Thoracic aorta (tissue), 2 donors: Measurements from ENCODE around the gene DTNB. TPM values are rescaled to one million over a fixed set of nuclear protein-coding genes. Genes with fewer than 3 reads are reported as not detected.

Experiments
- ATAC-seq: fragments of 150-250 bp; one replicate; pipeline ENCODE4 v1.8.0; 2017; ENCODE audit warnings: low read depth; ENCODE audit not compliant: insufficient number of reproducible peaks, low FRiP score
- DNase-seq: peaks from one replicate; pipeline ENCODE4 v3.0.0-alpha.2; 2020; ENCODE audit warnings: low spot score
- H3K27ac ChIP-seq, 2 donors: fragments of 200-600 bp; sonication (generic); 1 replicate in 1 of 2; 2 replicates in 1 of 2; pipeline ENCODE4 v1.5.1; 2016; ENCODE audit warnings: mild to moderate bottlenecking in 2 of 2, moderate library complexity in 2 of 2
- H3K27me3 ChIP-seq: fragments of 200-600 bp; sonication (generic); replicated peaks from 2 replicates; pipeline ENCODE4 v1.6.0; 2016; ENCODE audit warnings: mild to moderate bottlenecking; ENCODE audit not compliant: insufficient read depth
- H3K36me3 ChIP-seq: fragments of 200-600 bp; sonication (generic); one replicate; pipeline ENCODE4 v1.5.1; 2016
- H3K4me1 ChIP-seq, 2 donors: fragments of 200-600 bp; sonication (generic); 1 replicate in 1 of 2; 2 replicates in 1 of 2; pipeline versions ENCODE4 v1.5.1 to v1.6.0; 2016; ENCODE audit warnings: low read depth in 2 of 2, mild to moderate bottlenecking in 1 of 2; ENCODE audit not compliant: control insufficient read depth in 1 of 2
- H3K4me3 ChIP-seq: fragments of 200-600 bp; sonication (generic); 2 replicates; pipeline ENCODE4 v1.5.1; 2016; ENCODE audit warnings: mild to moderate bottlenecking
- H3K9me3 ChIP-seq: fragments of 200-600 bp; sonication (generic); 2 replicates; pipeline ENCODE4 v1.5.1; 2016
- total RNA-seq, 2 donors: library from RNA; depleted of rRNA; stranded (reverse); fragments of >200 nt; gene quantifications; one replicate each; pipeline versions ENCODE4 v1.1.0 to v1.2.3, GENCODE V29; 2016
- TF ChIP-seq, protein P1 (sequence below): fragments of 200-600 bp; sonication (generic); IDR thresholded peaks from one replicate; pipeline ENCODE4 v1.5.1; 2019; ENCODE audit warnings: antibody characterized with exemption

DTNB gene
- total RNA-seq, 2 donors from 2014 or later, result 16.3 to 76.2 TPM

DNA sequence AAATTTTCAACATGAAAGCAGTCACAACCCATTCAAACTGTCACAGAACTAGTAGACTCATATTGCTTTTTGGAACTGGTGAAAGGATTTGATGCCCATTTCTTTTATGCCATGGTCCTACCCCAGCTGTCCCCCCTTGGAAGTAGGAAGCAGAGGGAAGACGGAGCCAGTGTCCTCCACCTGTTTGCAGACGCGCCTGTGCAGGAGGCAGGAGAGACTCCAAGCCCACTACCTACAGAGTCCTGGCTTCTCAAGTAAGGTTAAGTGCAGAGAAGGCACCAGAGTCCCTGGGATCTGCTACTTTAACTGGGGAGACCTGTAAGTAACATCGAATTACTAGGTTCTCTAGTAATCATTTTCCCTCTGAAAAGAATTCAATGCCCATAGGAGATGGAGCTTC is 299.0 kb downstream of the DTNB start:
- TF ChIP-seq, protein P1, sequence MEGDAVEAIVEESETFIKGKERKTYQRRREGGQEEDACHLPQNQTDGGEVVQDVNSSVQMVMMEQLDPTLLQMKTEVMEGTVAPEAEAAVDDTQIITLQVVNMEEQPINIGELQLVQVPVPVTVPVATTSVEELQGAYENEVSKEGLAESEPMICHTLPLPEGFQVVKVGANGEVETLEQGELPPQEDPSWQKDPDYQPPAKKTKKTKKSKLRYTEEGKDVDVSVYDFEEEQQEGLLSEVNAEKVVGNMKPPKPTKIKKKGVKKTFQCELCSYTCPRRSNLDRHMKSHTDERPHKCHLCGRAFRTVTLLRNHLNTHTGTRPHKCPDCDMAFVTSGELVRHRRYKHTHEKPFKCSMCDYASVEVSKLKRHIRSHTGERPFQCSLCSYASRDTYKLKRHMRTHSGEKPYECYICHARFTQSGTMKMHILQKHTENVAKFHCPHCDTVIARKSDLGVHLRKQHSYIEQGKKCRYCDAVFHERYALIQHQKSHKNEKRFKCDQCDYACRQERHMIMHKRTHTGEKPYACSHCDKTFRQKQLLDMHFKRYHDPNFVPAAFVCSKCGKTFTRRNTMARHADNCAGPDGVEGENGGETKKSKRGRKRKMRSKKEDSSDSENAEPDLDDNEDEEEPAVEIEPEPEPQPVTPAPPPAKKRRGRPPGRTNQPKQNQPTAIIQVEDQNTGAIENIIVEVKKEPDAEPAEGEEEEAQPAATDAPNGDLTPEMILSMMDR, result no peak
- Histone ChIP-seq H3K4me1 (peaks cover 11 to 16% of the 10 kb centered on the region in 2 donors), H3K4me3 (no peak overlapping the region), H3K9me3 (no peaks in the 10 kb centered on the region), H3K27me3 (no peaks in the 10 kb centered on the region), H3K27ac (no peak overlapping the region), H3K36me3 (no peaks in the 10 kb centered on the region)
- no peak for DNase-seq
- no peak for ATAC-seq

DNA sequence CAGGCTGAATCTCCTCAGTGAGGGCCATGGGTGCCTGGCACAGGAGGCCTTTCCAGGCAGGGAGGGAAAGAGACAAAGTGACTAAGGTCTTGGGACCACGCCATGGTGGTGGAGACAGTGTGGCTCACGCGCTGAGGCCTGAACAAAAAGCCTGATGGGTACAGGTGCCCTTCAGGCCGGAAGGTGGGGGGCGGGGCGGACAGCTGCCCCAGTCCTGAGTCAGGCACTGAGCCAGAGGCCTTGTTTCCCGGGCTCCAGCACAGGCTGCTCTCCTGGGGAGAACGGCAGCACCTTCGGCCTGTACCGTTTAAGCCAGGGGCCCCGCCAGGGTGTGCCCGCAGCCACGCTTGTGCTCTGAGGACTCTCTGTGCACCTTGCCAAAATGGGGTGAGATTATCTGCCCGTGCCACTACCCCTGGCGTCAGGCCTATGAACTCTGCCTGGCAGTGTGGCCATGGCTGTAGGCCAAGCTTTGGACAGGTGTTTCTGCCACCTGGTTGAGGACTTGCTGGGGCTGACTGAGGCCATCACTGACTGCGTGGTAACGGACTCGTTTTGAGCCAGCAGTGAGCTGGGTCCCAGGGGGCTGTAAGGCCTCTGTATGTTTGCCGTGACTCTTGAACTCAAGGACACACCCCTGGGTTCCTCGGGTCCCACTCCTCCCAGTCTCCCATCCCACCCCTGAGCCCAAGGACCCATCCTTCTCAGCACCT is 300.0 kb downstream of the DTNB start:
- no peaks in the 10 kb centered on the region for H3K36me3 ChIP-seq
- ATAC-seq, result no peak
- no peak for DNase-seq
- H3K4me3 ChIP-seq, result no peak overlapping the region
- peaks cover 11 to 16% of the 10 kb centered on the region in 2 donors for H3K4me1 ChIP-seq
- H3K27me3 ChIP-seq, result no peaks in the 10 kb centered on the region
- H3K27ac ChIP-seq, result no peak overlapping the region
- no peaks in the 10 kb centered on the region for H3K9me3 ChIP-seq
- TF ChIP-seq, protein P1, result no peak

DNA sequence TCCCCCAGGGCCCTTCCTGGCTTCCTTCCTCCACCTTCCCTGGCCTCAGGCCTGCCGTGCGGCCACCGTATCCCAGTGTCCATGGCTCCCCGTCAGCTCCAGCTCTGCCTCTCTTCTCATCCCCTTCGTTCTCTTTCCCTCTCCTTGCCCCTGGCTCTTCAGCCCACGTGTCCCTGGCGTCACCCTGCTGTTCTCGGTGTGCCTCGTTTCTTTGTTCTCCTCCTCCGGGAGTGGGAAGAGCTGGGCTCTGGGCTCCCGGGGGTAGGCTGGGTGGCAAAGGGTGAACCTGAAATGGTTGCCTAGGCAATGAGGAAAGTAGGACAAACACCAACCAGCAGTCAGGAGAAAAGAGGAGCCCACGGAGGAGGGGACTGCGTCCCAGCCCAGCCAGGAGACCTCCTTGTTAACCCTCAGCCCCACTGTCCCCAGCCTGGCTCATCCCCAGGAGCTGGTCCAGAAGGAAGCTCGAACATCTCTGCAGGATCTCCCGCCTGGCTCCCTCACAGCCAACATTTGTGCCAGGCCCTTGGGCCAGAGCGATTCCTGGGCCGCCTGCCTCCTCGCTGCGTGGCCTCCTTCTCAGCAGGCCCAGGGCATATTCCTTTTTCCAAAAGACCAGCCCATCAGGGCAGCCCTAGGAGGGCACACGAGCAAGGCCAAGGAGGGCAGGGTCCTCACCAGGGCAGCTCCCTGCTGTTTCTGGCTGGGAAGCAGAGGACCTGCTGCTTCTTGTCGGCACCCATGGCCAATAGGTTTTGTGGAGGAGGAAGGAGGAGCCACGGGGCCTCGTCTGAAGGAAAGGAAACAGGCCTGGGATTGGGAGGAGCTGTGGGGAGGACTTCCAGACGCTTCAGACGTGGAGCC is 300.7 kb downstream of the DTNB start:
- Histone ChIP-seq H3K27me3 (no peaks in the 10 kb centered on the region), H3K4me3 (no peak overlapping the region), H3K36me3 (no peaks in the 10 kb centered on the region), H3K4me1 (peaks cover 10 to 13% of the 10 kb centered on the region in 2 donors), H3K9me3 (no peaks in the 10 kb centered on the region), H3K27ac (no peak overlapping the region)
- ATAC-seq (no peak), DNase-seq (no peak)
- TF ChIP-seq, protein P1, result no peak

DNA sequence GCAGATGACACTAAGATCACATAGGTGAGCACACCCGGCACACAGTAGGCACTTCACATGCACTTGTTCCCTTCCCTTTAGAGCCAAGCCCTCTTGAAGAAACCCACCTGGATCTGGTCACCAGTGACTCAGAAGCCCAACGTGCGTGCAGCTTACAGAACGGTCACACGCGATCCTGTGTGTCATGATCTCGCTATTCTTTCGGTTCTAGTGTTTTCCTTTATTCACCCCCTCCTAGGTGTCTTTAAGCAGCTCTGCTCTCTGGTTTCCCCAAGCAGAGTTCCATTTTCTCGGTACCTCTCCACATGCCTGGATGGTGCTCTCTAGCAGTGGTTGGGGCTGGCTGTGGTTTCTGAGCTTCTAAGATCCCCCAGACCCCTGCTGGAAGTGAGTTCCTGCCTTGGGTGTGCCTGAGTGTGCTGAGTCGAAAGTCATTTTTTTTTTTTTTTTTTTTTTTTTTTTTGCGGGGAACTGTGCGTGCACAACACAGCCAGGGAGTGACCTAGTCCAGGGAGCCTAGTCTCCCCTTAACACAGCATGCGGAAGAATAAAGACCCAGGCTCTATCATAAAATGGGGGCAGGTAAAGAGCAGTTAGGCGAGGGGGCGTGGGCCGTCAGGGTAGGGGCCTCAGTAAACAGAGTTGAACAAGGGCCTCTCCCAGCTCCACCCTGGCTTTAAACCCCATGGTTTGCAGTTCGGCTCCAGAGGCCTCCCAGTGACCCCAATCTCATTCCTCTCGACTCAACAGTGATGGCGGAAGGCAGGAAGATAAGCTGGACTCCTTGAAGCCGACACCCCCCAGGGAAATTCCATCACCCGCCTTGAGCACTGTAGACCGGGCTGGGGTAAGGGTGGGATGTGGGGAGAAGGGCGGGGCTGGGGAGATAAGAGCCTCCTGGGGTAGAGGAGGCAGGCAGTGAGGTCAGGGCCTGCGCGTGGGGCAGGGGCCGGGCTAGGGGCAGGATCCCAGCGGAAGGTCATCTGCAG is 301.8 kb downstream of the DTNB start:
- no peaks in the 10 kb centered on the region for H3K36me3 ChIP-seq
- ATAC-seq (no peak), DNase-seq (no peak)
- H3K4me3 ChIP-seq, result no peak overlapping the region
- H3K9me3 ChIP-seq, result no peaks in the 10 kb centered on the region
- peaks cover 2 to 4% of the 10 kb centered on the region in 2 donors for H3K4me1 ChIP-seq
- TF ChIP-seq, protein P1, result no peak
- H3K27me3 ChIP-seq, result no peaks in the 10 kb centered on the region
- no peak overlapping the region for H3K27ac ChIP-seq
